T-helper 1 cell treated with Interleukin-12 subunit alpha and Interleukin-12 subunit beta and Interleukin-4 antibody, amounts not matched to agents 30 μg/mL and 1 μg/mL, for 36 hours (primary cell): ENCODE data around the gene CD1C.

Experiments
- H3K27ac Mint-ChIP-seq: one replicate; pipeline ENCODE4 v1.8.0; 2021; ENCODE audit warnings: mild to moderate bottlenecking, mixed read lengths
- H3K27me3 Mint-ChIP-seq: one replicate; pipeline ENCODE4 v1.8.0; 2021; ENCODE audit warnings: low read depth, mixed read lengths
- H3K36me3 Mint-ChIP-seq: one replicate; pipeline ENCODE4 v1.8.0; 2021; ENCODE audit warnings: low read depth, mixed read lengths
- H3K4me1 Mint-ChIP-seq: one replicate; pipeline ENCODE4 v1.8.0; 2021; ENCODE audit warnings: low read depth, mixed read lengths
- H3K4me3 Mint-ChIP-seq: one replicate; pipeline ENCODE4 v1.8.0; 2021; ENCODE audit warnings: mild to moderate bottlenecking, moderate library complexity, mixed read lengths
- H3K9me3 Mint-ChIP-seq: one replicate; pipeline ENCODE4 v1.8.0; 2021; ENCODE audit warnings: mixed read lengths

CD1C gene

GRCh38 chr1:158286941-158287346 is 2.8 kb upstream of the CD1C start:
- no peaks in the 10 kb centered on the region for H3K27me3 Mint-ChIP-seq
- H3K4me1 Mint-ChIP-seq = peaks cover 16% of the 10 kb centered on the region
- H3K9me3 Mint-ChIP-seq = no peaks in the 10 kb centered on the region
- no peak overlapping the region for H3K4me3 Mint-ChIP-seq
- H3K27ac Mint-ChIP-seq = peak overlapping the region; percentile 52
- H3K36me3 Mint-ChIP-seq = no peaks in the 10 kb centered on the region

- Mint-ChIP-seq H3K36me3 (no peaks in the 10 kb centered on the region), H3K4me3 (no peak overlapping the region), H3K27ac (no peak overlapping the region), H3K27me3 (no peaks in the 10 kb centered on the region), H3K4me1 (peaks cover 14% of the 10 kb centered on the region), H3K9me3 (no peaks in the 10 kb centered on the region)
Measured at GRCh38 chr1:158290321-158290844, 660 bp downstream of the CD1C start.

- H3K4me1 Mint-ChIP-seq = no peaks in the 10 kb centered on the region
- no peak overlapping the region for H3K4me3 Mint-ChIP-seq
- peaks cover 7% of the 10 kb centered on the region for H3K9me3 Mint-ChIP-seq
- no peaks in the 10 kb centered on the region for H3K36me3 Mint-ChIP-seq
- H3K27ac Mint-ChIP-seq = no peak overlapping the region
- no peaks in the 10 kb centered on the region for H3K27me3 Mint-ChIP-seq
Measured at GRCh38 chr1:158295791-158296190, 6.1 kb downstream of the CD1C start.

- no peak overlapping the region for H3K27ac Mint-ChIP-seq
- H3K4me3 Mint-ChIP-seq = no peak overlapping the region
- H3K4me1 Mint-ChIP-seq = no peaks in the 10 kb centered on the region
- H3K36me3 Mint-ChIP-seq = no peaks in the 10 kb centered on the region
- peaks cover 11% of the 10 kb centered on the region for H3K9me3 Mint-ChIP-seq
- no peaks in the 10 kb centered on the region for H3K27me3 Mint-ChIP-seq
Measured at GRCh38 chr1:158310623-158311022, 20.9 kb downstream of the CD1C start.

- H3K9me3 Mint-ChIP-seq = peaks cover 11% of the 10 kb centered on the region
Measured at GRCh38 chr1:158311066-158311465, 21.3 kb downstream of the CD1C start.

GRCh38 chr1:158323866-158324265 is 34.1 kb downstream of the CD1C start:
- H3K9me3 Mint-ChIP-seq = no peaks in the 10 kb centered on the region
- no peak overlapping the region for H3K4me3 Mint-ChIP-seq
- H3K27ac Mint-ChIP-seq = no peak overlapping the region
- H3K27me3 Mint-ChIP-seq = no peaks in the 10 kb centered on the region
- no peaks in the 10 kb centered on the region for H3K4me1 Mint-ChIP-seq
- H3K36me3 Mint-ChIP-seq = no peaks in the 10 kb centered on the region

More at GRCh38 chr1:158311066-158311465, 21.3 kb downstream of the CD1C start:
- Mint-ChIP-seq H3K4me1 (no peaks in the 10 kb centered on the region), H3K27me3 (no peaks in the 10 kb centered on the region), H3K36me3 (no peaks in the 10 kb centered on the region), H3K27ac (no peak overlapping the region), H3K4me3 (no peak overlapping the region)

- no peaks in the 10 kb centered on the region for H3K4me1 Mint-ChIP-seq
- no peaks in the 10 kb centered on the region for H3K9me3 Mint-ChIP-seq
- H3K4me3 Mint-ChIP-seq = no peak overlapping the region
- H3K36me3 Mint-ChIP-seq = no peaks in the 10 kb centered on the region
- H3K27ac Mint-ChIP-seq = no peak overlapping the region
- H3K27me3 Mint-ChIP-seq = no peaks in the 10 kb centered on the region
Measured at GRCh38 chr1:158324395-158324794, 34.7 kb downstream of the CD1C start.

GRCh38 chr1:158327481-158327880 is 37.8 kb downstream of the CD1C start:
- Mint-ChIP-seq H3K27me3 (no peaks in the 10 kb centered on the region), H3K4me3 (no peak overlapping the region), H3K27ac (no peak overlapping the region), H3K9me3 (no peaks in the 10 kb centered on the region), H3K36me3 (no peaks in the 10 kb centered on the region), H3K4me1 (no peaks in the 10 kb centered on the region)

GRCh38 chr1:158328426-158328825 is 38.7 kb downstream of the CD1C start:
- H3K27ac Mint-ChIP-seq = no peak overlapping the region
- no peaks in the 10 kb centered on the region for H3K27me3 Mint-ChIP-seq
- no peak overlapping the region for H3K4me3 Mint-ChIP-seq

GRCh38 chr1:158329300-158329699 is 39.6 kb downstream of the CD1C start:
- H3K9me3 Mint-ChIP-seq = no peaks in the 10 kb centered on the region
- H3K4me1 Mint-ChIP-seq = peaks cover 4% of the 10 kb centered on the region
- no peaks in the 10 kb centered on the region for H3K36me3 Mint-ChIP-seq
- no peak overlapping the region for H3K27ac Mint-ChIP-seq
- no peak overlapping the region for H3K4me3 Mint-ChIP-seq
- H3K27me3 Mint-ChIP-seq = no peaks in the 10 kb centered on the region

More at GRCh38 chr1:158328426-158328825, 38.7 kb downstream of the CD1C start:
- no peaks in the 10 kb centered on the region for H3K36me3 Mint-ChIP-seq
- H3K4me1 Mint-ChIP-seq = peaks cover 3% of the 10 kb centered on the region
- H3K9me3 Mint-ChIP-seq = no peaks in the 10 kb centered on the region

GRCh38 chr1:158329733-158330132 is 40.0 kb downstream of the CD1C start:
- peaks cover 7% of the 10 kb centered on the region for H3K4me1 Mint-ChIP-seq
- H3K9me3 Mint-ChIP-seq = no peaks in the 10 kb centered on the region
- H3K36me3 Mint-ChIP-seq = no peaks in the 10 kb centered on the region
- no peaks in the 10 kb centered on the region for H3K27me3 Mint-ChIP-seq
- no peak overlapping the region for H3K27ac Mint-ChIP-seq
- no peak overlapping the region for H3K4me3 Mint-ChIP-seq

- Mint-ChIP-seq H3K27me3 (no peaks in the 10 kb centered on the region), H3K36me3 (no peaks in the 10 kb centered on the region), H3K27ac (no peak overlapping the region), H3K4me3 (no peak overlapping the region), H3K9me3 (no peaks in the 10 kb centered on the region), H3K4me1 (peaks cover 7% of the 10 kb centered on the region)
Measured at GRCh38 chr1:158330391-158331105, 40.8 kb downstream of the CD1C start.

GRCh38 chr1:158331106-158331425 is 41.3 kb downstream of the CD1C start:
- no peaks in the 10 kb centered on the region for H3K27me3 Mint-ChIP-seq
- peaks cover 7% of the 10 kb centered on the region for H3K4me1 Mint-ChIP-seq
- no peak overlapping the region for H3K27ac Mint-ChIP-seq
- H3K4me3 Mint-ChIP-seq = no peak overlapping the region
- no peaks in the 10 kb centered on the region for H3K36me3 Mint-ChIP-seq
- H3K9me3 Mint-ChIP-seq = no peaks in the 10 kb centered on the region

GRCh38 chr1:158331481-158332150 is 41.9 kb downstream of the CD1C start, which contains the start of gene CD1B:
TSS of gene CD1B (minus strand) at chr1:158331531. CDS start at chr1:158331423, 108 bp downstream.
- no peaks in the 10 kb centered on the region for H3K9me3 Mint-ChIP-seq
- no peaks in the 10 kb centered on the region for H3K27me3 Mint-ChIP-seq
- H3K27ac Mint-ChIP-seq = no peak within 1 kb of the TSS
- no peaks in the 10 kb centered on the region for H3K36me3 Mint-ChIP-seq
- peaks cover 7% of the 10 kb centered on the region for H3K4me1 Mint-ChIP-seq
- no peak within 1 kb of the TSS for H3K4me3 Mint-ChIP-seq
